WTC11 (cell line): ENCODE measurements around the gene CFAP100. TPM values are rescaled to one million over a fixed set of nuclear protein-coding genes. Genes with fewer than 3 reads are reported as not detected.

Experiments used
- EMX1 ChIP-seq: fragments of 250-450 bp; sonication (Bioruptor Pico); IDR thresholded peaks from 2 replicates; pipeline ENCODE4 v1.8.0; 2021; ENCODE audit warnings: mild to moderate bottlenecking
- MXD4 ChIP-seq: fragments of 250-450 bp; sonication (Bioruptor Pico); IDR thresholded peaks from 2 replicates; pipeline ENCODE4 v1.8.0; 2021; ENCODE audit warnings: mild to moderate bottlenecking, moderate library complexity, borderline replicate concordance
- NR1H2 ChIP-seq: sonication (generic); formaldehyde crosslinking; IDR thresholded peaks from 2 replicates; pipeline ENCODE4 v1.9.0; 2021; ENCODE audit warnings: mild to moderate bottlenecking, moderate library complexity, missing genetic modification reagents
- NR2C2 ChIP-seq: sonication (generic); formaldehyde crosslinking; IDR thresholded peaks from 2 replicates; pipeline ENCODE4 v1.8.0; 2022; ENCODE audit warnings: mild to moderate bottlenecking, missing genetic modification reagents
- RORB ChIP-seq: fragments of 250-450 bp; sonication (Bioruptor Pico); IDR thresholded peaks from 2 replicates; pipeline ENCODE4 v1.9.0; 2021; ENCODE audit warnings: mild to moderate bottlenecking
- SP1 ChIP-seq: sonication (generic); formaldehyde crosslinking; conservative IDR thresholded peaks from 2 replicates; pipeline ENCODE4 v1.8.1; 2022; ENCODE audit warnings: missing genetic modification reagents
- TEAD4 ChIP-seq: sonication (generic); formaldehyde crosslinking; IDR thresholded peaks from 2 replicates; pipeline ENCODE4 v1.8.0; 2022; ENCODE audit warnings: mild to moderate bottlenecking, missing genetic modification reagents
- ZNF138 ChIP-seq: sonication (generic); formaldehyde crosslinking; conservative IDR thresholded peaks from 2 replicates; pipeline ENCODE4 v1.8.1; 2022; ENCODE audit warnings: mild to moderate bottlenecking, moderate library complexity, missing genetic modification reagents
- ZNF263 ChIP-seq: sonication (generic); formaldehyde crosslinking; IDR thresholded peaks from 2 replicates; pipeline ENCODE4 v1.8.1; 2022; ENCODE audit warnings: low read depth, mild to moderate bottlenecking, moderate library complexity, missing genetic modification reagents
- total RNA-seq: library from RNA; stranded (reverse); gene quantifications from 3 replicates; pipeline ENCODE4 v1.2.3, GENCODE V29; 2021
- TF ChIP-seq, protein P1 (sequence below): fragments of 250-450 bp; sonication (Bioruptor Pico); IDR thresholded peaks from 2 replicates; pipeline ENCODE4 v1.9.0; 2021; ENCODE audit warnings: mild to moderate bottlenecking
- TF ChIP-seq, protein P2 (sequence below): sonication (generic); formaldehyde crosslinking; IDR thresholded peaks from 2 replicates; pipeline ENCODE4 v1.8.1; 2023; ENCODE audit warnings: mild to moderate bottlenecking, missing genetic modification reagents
- TF ChIP-seq, protein P3 (sequence below): sonication (generic); formaldehyde crosslinking; IDR thresholded peaks from 2 replicates; pipeline ENCODE4 v1.8.0; 2023; ENCODE audit warnings: missing genetic modification reagents, mild to moderate bottlenecking, borderline replicate concordance
- TF ChIP-seq, protein P4 (sequence below): fragments of 250-450 bp; sonication (Bioruptor Pico); conservative IDR thresholded peaks from 2 replicates; pipeline ENCODE4 v1.9.0; 2021; ENCODE audit warnings: mild to moderate bottlenecking
- TF ChIP-seq, protein P5 (sequence below): sonication (generic); formaldehyde crosslinking; IDR thresholded peaks from 2 replicates; pipeline ENCODE4 v1.8.0; 2023; ENCODE audit warnings: mild to moderate bottlenecking, missing genetic modification reagents
- TF ChIP-seq, protein P6 (sequence below): sonication (generic); formaldehyde crosslinking; IDR thresholded peaks from 2 replicates; pipeline ENCODE4 v1.8.1; 2023; ENCODE audit warnings: mild to moderate bottlenecking, missing genetic modification reagents
- TF ChIP-seq, protein P7 (sequence below): sonication (generic); formaldehyde crosslinking; IDR thresholded peaks from 2 replicates; pipeline ENCODE4 v1.8.1; 2023; ENCODE audit warnings: mild to moderate bottlenecking, moderate library complexity, missing genetic modification reagents
- TF ChIP-seq, protein P8 (sequence below): sonication (generic); formaldehyde crosslinking; conservative IDR thresholded peaks from 2 replicates; pipeline ENCODE4 v1.8.1; 2022; ENCODE audit warnings: mild to moderate bottlenecking, missing genetic modification reagents
- TF ChIP-seq, protein P9 (sequence below): fragments of 250-450 bp; sonication (Bioruptor Pico); IDR thresholded peaks from 2 replicates; pipeline ENCODE4 v1.8.0; 2021; ENCODE audit warnings: mild to moderate bottlenecking

Gene CFAP100
- total RNA-seq, 1 experiment from 2014 or later = not detected

DNA sequence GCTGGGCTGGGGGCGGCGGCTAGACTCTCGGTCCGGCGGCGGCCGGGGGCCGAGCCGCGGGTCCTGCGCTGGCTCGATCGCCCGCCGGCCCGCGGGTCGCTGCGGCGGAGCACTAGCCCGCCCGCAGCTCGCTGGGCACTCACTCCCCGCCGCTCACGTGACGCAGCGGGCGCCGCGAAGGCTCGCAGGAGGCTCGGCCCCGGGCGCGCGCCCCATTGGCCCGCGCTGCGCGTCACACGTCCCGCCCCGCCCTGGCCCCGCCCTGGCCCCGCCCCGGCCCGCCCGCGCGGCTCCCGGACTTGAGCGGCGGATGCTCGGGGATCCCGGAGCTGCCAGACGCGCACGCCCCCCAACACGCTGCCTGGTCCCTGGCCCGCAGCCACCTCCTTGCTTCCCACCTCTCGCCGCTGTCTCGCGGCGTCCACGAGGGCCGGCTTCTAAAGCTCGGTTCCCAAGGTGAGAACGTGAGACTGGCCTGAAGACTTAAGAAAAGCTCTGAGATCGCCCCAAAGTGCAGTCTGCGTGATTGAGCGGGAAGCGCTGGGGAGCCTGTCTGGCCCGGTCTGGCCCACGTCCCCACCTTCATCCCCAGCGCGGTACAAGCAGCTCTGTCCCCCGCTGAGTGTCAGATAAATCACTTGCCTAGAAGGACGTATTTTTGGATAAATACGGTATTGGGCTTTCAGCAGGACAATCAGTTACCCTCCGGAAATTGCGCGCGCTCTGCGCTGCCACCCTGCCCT is 37.2 kb upstream of the CFAP100 start, which contains the start of gene KLF15 (continued):
- TF ChIP-seq, protein P1, sequence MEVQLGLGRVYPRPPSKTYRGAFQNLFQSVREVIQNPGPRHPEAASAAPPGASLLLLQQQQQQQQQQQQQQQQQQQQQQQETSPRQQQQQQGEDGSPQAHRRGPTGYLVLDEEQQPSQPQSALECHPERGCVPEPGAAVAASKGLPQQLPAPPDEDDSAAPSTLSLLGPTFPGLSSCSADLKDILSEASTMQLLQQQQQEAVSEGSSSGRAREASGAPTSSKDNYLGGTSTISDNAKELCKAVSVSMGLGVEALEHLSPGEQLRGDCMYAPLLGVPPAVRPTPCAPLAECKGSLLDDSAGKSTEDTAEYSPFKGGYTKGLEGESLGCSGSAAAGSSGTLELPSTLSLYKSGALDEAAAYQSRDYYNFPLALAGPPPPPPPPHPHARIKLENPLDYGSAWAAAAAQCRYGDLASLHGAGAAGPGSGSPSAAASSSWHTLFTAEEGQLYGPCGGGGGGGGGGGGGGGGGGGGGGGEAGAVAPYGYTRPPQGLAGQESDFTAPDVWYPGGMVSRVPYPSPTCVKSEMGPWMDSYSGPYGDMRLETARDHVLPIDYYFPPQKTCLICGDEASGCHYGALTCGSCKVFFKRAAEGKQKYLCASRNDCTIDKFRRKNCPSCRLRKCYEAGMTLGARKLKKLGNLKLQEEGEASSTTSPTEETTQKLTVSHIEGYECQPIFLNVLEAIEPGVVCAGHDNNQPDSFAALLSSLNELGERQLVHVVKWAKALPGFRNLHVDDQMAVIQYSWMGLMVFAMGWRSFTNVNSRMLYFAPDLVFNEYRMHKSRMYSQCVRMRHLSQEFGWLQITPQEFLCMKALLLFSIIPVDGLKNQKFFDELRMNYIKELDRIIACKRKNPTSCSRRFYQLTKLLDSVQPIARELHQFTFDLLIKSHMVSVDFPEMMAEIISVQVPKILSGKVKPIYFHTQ (CRISPR knock-in tag) = no peak
- TF ChIP-seq, protein P2, sequence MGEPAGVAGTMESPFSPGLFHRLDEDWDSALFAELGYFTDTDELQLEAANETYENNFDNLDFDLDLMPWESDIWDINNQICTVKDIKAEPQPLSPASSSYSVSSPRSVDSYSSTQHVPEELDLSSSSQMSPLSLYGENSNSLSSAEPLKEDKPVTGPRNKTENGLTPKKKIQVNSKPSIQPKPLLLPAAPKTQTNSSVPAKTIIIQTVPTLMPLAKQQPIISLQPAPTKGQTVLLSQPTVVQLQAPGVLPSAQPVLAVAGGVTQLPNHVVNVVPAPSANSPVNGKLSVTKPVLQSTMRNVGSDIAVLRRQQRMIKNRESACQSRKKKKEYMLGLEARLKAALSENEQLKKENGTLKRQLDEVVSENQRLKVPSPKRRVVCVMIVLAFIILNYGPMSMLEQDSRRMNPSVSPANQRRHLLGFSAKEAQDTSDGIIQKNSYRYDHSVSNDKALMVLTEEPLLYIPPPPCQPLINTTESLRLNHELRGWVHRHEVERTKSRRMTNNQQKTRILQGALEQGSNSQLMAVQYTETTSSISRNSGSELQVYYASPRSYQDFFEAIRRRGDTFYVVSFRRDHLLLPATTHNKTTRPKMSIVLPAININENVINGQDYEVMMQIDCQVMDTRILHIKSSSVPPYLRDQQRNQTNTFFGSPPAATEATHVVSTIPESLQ (CRISPR knock-in tag) = no peak
- TF ChIP-seq, protein P3, sequence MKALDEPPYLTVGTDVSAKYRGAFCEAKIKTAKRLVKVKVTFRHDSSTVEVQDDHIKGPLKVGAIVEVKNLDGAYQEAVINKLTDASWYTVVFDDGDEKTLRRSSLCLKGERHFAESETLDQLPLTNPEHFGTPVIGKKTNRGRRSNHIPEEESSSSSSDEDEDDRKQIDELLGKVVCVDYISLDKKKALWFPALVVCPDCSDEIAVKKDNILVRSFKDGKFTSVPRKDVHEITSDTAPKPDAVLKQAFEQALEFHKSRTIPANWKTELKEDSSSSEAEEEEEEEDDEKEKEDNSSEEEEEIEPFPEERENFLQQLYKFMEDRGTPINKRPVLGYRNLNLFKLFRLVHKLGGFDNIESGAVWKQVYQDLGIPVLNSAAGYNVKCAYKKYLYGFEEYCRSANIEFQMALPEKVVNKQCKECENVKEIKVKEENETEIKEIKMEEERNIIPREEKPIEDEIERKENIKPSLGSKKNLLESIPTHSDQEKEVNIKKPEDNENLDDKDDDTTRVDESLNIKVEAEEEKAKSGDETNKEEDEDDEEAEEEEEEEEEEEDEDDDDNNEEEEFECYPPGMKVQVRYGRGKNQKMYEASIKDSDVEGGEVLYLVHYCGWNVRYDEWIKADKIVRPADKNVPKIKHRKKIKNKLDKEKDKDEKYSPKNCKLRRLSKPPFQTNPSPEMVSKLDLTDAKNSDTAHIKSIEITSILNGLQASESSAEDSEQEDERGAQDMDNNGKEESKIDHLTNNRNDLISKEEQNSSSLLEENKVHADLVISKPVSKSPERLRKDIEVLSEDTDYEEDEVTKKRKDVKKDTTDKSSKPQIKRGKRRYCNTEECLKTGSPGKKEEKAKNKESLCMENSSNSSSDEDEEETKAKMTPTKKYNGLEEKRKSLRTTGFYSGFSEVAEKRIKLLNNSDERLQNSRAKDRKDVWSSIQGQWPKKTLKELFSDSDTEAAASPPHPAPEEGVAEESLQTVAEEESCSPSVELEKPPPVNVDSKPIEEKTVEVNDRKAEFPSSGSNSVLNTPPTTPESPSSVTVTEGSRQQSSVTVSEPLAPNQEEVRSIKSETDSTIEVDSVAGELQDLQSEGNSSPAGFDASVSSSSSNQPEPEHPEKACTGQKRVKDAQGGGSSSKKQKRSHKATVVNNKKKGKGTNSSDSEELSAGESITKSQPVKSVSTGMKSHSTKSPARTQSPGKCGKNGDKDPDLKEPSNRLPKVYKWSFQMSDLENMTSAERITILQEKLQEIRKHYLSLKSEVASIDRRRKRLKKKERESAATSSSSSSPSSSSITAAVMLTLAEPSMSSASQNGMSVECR = peak; percentile 44; the same call in 1 of the 2 replicates
- TF ChIP-seq NR2C2 (CRISPR knock-in tag) (no peak), RORB (CRISPR knock-in tag) (no peak), ZNF263 (CRISPR knock-in tag) (no peak), NR1H2 (CRISPR knock-in tag) (no peak), ZNF138 (CRISPR knock-in tag) (no peak), TEAD4 (CRISPR knock-in tag) (no peak), MXD4 (no peak), EMX1 (CRISPR knock-in tag) (no peak), SP1 (0 out of 2 replicates have a peak, but pooled peaks have one; percentile 56)
- TF ChIP-seq, protein P4, sequence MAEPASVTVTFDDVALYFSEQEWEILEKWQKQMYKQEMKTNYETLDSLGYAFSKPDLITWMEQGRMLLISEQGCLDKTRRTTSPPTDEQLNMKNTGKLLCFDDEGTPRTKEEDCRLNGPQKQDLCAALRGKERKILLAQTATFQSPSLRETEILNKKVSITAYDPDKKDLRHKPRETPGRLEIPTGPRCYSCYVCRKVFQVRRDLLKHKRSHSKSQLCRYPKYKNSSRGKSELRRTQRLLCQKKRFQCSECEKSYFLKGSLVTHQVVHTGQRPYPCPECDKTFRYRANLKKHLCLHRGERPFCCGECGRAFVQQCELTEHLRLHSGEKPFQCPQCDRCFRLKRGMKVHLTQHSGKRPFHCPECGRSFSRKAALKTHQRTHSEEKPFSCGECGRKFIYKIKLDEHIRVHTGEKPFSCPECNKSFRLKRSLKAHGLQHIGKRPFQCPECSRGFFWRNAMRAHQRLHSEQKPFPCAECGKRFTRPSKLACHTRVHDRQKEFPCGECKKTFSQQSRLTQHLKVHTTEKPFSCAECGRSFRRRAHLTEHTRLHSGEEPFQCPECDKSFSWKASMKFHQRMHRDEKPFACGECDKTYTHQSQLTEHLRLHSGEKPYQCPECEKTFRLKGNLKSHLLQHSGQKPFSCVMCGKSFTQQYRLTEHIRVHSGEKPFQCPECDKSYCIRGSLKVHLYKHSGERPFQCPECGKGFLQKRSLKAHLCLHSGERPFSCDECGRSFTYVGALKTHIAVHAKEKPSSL (CRISPR knock-in tag) = no peak
- TF ChIP-seq, protein P5, sequence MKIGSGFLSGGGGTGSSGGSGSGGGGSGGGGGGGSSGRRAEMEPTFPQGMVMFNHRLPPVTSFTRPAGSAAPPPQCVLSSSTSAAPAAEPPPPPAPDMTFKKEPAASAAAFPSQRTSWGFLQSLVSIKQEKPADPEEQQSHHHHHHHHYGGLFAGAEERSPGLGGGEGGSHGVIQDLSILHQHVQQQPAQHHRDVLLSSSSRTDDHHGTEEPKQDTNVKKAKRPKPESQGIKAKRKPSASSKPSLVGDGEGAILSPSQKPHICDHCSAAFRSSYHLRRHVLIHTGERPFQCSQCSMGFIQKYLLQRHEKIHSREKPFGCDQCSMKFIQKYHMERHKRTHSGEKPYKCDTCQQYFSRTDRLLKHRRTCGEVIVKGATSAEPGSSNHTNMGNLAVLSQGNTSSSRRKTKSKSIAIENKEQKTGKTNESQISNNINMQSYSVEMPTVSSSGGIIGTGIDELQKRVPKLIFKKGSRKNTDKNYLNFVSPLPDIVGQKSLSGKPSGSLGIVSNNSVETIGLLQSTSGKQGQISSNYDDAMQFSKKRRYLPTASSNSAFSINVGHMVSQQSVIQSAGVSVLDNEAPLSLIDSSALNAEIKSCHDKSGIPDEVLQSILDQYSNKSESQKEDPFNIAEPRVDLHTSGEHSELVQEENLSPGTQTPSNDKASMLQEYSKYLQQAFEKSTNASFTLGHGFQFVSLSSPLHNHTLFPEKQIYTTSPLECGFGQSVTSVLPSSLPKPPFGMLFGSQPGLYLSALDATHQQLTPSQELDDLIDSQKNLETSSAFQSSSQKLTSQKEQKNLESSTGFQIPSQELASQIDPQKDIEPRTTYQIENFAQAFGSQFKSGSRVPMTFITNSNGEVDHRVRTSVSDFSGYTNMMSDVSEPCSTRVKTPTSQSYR (CRISPR knock-in tag) = no peak
- TF ChIP-seq, protein P6, sequence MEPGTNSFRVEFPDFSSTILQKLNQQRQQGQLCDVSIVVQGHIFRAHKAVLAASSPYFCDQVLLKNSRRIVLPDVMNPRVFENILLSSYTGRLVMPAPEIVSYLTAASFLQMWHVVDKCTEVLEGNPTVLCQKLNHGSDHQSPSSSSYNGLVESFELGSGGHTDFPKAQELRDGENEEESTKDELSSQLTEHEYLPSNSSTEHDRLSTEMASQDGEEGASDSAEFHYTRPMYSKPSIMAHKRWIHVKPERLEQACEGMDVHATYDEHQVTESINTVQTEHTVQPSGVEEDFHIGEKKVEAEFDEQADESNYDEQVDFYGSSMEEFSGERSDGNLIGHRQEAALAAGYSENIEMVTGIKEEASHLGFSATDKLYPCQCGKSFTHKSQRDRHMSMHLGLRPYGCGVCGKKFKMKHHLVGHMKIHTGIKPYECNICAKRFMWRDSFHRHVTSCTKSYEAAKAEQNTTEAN (CRISPR knock-in tag) = no peak
- TF ChIP-seq, protein P7, sequence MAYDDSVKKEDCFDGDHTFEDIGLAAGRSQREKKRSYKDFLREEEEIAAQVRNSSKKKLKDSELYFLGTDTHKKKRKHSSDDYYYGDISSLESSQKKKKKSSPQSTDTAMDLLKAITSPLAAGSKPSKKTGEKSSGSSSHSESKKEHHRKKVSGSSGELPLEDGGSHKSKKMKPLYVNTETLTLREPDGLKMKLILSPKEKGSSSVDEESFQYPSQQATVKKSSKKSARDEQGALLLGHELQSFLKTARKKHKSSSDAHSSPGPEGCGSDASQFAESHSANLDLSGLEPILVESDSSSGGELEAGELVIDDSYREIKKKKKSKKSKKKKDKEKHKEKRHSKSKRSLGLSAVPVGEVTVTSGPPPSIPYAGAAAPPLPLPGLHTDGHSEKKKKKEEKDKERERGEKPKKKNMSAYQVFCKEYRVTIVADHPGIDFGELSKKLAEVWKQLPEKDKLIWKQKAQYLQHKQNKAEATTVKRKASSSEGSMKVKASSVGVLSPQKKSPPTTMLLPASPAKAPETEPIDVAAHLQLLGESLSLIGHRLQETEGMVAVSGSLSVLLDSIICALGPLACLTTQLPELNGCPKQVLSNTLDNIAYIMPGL = no peak
- TF ChIP-seq, protein P8, sequence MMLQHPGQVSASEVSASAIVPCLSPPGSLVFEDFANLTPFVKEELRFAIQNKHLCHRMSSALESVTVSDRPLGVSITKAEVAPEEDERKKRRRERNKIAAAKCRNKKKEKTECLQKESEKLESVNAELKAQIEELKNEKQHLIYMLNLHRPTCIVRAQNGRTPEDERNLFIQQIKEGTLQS (CRISPR knock-in tag) = no peak
- TF ChIP-seq, protein P9, sequence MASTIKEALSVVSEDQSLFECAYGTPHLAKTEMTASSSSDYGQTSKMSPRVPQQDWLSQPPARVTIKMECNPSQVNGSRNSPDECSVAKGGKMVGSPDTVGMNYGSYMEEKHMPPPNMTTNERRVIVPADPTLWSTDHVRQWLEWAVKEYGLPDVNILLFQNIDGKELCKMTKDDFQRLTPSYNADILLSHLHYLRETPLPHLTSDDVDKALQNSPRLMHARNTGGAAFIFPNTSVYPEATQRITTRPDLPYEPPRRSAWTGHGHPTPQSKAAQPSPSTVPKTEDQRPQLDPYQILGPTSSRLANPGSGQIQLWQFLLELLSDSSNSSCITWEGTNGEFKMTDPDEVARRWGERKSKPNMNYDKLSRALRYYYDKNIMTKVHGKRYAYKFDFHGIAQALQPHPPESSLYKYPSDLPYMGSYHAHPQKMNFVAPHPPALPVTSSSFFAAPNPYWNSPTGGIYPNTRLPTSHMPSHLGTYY = no peak
